HG03575 (cell line): Measurements from ENCODE around the gene EFR3B.
"Not testable (repeated sequence)": the region's sequence is repeated elsewhere in the genome, so short reads cannot be mapped to it uniquely, and the experiment has no call there.

Experiments used
- ATAC-seq: cut with Tn5 transposase; IDR thresholded peaks from one replicate; pipeline ENCODE4 v1.9.1; 2021; ENCODE audit not compliant: unreplicated experiment, insufficient number of reproducible peaks, low FRiP score; ENCODE audit errors: extremely low read depth

Gene EFR3B

DNA sequence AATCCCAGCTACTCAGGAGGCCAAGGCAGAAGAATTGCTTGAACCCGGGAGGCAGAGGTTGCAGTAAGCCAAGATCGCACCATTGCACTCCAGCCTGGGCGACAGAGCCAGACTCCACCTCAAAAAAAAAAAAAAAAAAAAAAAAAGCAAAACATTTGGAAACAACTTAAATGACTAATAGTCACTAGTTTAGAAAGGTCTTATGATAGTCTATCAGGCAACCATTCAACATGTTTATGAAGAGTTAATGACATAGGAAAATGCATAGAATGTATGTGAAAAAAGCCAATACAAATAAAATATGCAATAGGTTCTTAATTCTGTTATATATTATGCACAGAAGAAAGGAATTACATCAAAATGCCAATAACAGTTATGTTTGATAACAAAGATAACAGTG, 85.2 kb downstream of the EFR3B start:
- ATAC-seq, result not testable (repeated sequence)

DNA sequence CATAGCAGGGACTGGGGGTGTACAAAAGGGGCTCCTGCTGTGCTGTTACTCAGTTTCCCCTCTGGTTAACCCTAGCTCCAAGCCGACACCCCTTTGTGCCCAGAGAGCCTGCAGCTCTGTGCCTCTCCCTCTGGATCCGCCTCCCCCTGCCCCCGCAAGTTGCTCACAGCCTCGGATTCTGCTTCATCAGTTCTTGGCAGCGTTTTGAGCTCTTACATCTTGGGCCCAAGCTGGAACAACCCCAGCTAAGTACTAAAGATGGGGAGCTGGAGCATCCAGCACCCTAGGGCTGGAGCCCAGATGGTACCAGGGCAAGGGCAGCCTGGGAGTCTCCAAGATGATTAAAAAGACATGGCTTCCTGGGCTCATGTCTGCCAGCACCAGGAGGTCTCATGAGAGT, 85.8 kb downstream of the EFR3B start:
- ATAC-seq, result no peak

DNA sequence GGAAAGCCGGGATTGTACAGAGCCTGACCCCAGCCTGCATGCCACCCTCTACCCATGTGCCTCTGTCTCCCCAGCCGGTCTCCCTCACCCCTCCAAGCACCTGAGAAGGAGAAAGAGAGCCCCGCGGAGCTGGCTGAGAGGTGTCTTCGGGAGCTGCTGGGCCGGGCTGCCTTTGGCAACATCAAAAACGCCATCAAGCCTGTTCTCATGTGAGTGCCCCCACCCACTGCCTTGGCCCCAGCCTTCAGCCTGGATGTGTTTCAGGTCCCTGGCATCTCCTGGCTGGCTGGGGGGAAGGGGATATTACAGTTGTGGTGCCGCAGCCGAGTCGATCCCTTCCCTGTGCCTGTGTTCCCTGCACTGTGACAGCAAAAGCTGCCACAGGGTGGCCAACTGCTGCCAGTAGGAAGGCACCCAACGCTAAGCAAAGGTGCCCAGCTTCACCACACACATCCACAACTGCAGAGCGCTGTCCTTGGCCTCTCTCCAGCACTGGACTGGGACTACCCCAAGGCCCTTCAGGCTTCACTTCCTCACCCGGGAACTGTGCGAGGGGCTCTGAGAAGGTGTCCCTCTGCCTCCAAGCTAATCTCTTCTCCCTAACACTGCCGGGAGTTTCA, 88.1 kb downstream of the EFR3B start:
- no peak for ATAC-seq

DNA sequence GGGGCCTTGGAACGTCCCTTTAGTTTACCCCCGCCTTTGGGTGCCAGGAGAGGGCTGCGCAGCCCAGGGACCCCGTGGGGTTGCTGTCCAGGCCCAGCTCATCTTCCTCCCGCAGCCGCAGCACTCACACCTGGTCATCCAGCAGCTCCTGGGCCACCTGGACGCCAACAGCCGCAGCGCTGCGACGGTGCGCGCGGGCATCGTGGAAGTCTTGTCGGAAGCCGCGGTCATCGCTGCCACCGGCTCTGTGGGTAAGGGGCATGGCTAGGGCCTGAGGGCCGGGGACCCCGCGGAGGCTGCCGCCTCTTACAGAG, 89.3 kb downstream of the EFR3B start:
- no peak for ATAC-seq

DNA sequence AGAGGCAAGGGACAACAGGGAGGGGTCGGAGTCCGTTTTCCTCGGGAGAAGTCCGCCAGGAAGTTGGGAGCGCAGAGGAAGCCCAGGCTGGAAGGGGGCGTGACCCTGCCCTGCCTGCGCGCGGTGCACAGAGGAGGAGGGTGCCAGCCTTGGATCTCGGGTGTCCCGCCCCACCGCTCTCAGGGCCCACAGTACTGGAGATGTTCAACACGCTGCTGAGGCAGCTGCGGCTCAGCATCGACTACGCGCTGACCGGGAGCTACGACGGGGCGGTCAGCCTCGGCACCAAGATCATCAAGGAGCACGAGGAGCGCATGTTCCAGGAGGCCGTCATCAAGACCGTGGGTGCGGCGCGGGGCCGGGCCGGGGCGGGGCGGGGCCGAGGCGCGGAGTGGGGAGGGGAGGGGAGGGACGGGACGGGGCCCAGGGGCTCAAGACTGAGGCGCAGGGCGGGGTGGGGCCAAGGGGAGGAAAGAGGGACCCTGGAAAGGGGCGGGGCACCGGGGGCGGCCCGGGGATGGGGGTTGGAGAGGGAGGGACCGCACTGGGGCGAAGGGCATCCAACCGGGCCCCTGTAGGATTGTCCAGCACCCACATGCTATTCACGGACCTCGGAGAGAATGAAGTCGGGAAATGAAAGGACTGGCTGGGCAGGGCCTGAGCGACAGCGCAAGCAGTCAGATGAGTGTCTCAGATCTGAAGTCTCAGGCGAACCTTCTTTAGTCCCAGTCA, 89.9 kb downstream of the EFR3B start:
- no peak for ATAC-seq

DNA sequence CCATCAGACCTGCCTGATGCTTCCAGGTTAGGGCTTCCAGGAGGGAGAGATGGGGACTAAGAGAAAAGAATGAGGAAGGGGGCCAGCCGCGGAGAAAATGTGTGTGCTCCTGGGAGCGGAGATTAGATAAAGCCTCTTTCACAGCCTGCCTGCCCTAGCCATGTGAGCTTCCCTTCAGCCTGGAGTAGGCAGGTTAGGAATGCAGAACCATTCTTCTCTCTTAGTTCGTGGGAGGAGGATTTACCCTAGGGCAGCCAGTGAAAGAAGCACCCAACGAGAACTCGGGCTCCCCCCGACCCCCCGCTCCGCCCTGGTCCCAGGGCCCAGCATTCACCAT, 90.4 kb downstream of the EFR3B start:
- no peak for ATAC-seq

DNA sequence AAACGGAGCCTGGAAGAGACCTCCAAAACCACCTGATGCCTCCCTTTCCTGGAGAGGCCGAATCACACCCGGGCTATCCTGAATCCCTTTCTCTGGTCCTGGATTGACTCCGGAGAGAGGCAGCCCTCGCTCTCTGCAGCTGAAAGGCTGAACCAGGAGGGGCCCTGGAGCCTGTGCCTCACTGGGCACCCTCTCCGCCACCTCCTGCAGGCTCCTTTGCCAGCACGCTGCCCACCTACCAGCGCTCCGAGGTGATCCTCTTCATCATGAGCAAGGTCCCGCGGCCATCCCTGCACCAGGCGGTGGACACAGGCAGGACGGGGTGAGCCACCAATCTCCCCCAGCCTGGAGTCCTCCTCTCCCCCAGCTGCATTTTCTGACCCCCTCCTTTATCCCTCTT, 90.8 kb downstream of the EFR3B start:
- no peak for ATAC-seq

DNA sequence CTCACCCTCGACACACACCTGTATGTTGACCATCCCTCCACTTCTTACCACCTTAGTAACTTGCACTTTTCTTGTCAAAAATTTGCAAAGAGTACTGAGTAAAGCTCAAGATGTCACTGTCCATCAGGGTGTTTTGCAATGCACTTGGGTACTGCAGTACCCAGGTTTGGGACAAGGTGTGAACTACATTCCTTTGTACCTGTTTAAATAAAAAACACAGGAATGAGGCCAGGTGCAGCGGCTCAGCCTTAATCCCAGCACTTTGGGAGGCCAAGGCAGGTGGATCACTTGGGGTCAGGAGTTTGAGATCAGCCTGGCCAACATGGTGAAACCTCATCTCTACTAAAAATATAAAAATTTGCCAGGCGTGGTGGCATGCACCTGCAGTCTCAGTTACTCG, 98.7 kb downstream of the EFR3B start:
- not testable (repeated sequence) for ATAC-seq

DNA sequence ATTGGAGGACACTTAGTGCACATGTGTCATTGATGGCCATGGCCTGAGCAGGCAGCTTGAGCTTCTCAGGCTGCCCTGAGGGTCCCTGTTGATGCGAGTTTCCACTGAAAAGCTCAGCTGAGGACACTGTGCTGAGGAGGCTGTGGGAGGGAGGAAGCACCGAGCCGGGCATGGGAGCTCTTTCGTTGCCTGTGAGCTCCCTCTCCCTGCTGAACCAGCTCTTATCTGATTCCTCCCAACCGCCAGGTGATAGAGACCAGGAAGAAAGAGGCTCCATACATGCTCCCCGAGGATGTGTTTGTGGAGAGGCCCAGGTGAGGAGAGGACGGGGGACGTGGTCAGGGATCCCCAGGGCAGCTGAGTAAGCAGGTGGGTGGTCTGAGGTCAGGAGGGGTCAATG, 99.2 kb downstream of the EFR3B start:
- no peak for ATAC-seq

DNA sequence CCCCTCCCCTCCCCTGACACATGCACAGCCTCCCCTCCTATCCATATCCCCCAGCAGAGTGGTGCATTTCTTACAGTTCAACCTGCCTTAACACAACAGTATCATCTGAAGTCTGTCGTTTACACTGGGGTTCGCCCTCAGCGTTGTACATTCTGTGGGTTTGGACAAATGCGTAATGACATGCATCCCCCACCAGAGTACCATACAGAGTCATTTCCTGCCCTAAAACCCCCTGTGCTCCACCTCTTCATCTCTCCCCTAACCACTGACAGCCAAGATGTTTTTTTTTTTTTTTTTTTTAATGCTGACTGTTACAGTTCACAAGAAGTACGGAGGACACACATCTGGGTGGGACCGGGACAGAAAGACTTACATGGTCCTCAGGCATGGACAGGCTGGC, 103.9 kb downstream of the EFR3B start:
- ATAC-seq, result no peak

DNA sequence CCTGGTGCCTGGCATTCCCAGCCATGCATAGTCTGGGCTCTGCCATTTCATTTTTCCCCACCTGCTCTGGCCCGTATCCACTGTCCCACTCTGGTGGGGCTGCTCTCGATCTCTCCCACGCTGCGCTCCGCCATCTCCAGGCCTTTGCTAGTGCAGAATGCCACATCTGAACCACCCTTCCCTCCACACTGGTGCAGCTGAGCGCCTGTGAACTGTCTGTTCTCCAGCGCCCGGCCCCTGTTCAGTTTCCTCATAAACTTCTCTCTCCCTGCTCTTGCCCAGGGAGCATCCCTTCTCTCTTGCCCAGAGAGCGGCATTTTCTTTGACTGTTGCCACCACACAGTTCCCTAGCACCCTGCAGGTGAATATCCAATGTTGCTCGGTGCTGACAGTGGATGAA, 105.0 kb downstream of the EFR3B start:
- no peak for ATAC-seq

DNA sequence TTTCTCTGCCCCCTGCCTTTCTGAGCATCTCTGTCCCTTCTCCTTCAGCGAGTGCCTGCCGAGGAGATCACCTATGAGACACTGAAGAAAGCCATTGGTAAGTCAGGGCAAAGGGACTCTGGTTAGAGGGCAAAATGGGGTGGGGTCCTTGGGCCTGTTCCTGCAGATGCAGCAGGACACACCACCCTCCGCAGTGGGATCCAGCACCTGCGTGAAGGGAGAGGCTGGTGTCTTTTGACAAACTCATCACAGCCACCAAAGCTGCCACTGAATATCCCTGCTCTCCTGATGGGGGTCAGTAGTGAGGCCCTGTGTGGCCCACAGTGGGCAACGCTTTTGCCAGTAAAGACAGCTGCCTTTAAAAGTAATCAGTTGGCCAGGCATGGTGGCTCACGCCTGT, 107.8 kb downstream of the EFR3B start:
- ATAC-seq, result no peak

DNA sequence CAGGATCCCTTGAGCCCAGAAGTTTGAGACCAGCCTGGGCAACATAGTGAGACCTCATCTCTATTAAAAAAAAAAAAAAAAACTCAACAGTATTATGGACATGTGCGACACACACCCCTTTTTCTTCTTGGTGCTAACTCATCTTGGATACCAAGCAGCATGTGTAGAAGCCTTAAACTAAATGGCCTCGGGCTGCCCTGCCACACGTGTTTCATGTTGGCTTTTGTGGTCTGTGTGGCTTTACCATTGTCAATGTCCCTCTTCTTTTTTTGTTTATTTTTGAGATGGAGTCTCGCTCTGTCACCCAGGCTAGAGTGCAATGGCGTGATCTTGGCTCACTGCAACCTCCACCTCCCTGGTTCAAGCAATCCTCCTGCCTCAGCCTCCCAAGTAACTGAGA, 109.1 kb downstream of the EFR3B start:
- ATAC-seq, result not testable (repeated sequence)

DNA sequence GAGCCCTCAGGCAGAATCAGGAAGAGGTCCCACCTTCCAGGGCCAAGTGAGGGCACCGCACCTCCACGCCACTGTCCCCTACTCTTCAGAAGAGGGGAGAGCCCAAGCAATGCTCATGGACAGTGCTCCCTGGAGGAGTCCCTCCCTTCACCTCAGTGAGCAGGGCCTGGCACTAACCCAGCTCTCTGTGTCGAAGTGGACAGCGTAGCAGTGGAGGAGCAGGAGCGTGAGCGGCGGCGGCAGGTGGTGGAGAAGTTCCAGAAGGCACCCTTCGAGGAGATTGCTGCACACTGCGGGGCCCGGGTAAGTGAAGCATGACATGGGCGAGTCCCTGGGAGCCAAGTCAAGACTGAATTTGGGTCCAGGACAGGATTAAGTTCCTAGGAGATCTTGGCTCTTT, 109.8 kb downstream of the EFR3B start:
- no peak for ATAC-seq

DNA sequence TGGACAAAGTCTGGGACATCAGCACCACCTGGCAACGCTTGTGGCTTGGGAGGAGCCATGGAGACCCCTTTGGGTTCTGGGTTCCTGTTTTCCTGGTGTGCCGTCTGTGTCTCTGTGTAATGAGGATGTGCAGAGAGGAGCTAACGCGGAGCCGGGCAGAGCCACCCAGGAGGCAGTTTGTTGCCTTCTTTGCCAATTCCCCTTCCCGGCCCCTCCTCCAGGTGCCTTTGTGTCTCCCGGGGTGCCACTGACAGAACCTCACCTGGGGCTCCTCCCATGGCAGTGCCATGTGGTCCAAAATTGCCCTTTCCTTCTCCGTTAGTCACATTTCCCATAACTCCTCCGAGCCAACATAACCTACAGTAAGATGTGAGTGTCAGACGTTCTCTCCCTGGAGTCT, 113.5 kb downstream of the EFR3B start:
- ATAC-seq, result no peak

DNA sequence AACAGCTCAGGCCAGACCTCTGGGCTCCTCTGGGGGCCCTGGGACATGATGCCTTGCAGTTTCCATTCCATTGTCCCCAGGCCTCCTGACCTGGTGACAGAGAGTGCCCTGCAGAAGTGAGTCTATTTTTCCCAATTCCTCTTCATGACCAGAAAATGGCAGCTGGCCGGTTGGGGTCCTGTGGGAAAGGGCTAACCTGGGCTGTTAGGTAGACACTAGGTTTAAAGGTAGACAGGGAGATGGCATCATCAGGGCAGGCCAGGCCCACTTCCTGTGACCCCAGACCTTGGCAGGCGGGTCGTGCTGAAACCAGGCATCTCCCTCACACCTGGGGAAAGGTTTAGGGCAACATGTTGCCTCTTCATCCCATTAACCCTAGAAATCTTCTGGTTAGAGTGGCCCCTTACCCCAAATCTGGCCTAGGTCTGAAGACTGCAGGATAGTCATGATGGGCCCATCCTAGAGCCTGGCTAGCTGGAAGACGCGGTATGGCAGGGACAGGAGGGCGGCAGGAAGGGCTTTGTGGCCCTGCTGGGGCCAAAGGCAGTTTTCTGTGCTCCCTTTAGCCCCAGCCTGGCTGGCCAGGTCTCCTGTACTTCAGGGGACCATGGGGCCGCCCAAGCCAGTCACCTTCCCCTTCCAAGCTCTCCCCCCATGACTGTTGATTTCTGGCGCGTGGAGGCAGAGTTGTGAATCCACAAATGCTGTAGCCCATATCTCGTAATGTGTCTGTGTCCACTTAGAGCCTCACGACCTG, 116.4 kb downstream of the EFR3B start:
- ATAC-seq, result no peak

DNA sequence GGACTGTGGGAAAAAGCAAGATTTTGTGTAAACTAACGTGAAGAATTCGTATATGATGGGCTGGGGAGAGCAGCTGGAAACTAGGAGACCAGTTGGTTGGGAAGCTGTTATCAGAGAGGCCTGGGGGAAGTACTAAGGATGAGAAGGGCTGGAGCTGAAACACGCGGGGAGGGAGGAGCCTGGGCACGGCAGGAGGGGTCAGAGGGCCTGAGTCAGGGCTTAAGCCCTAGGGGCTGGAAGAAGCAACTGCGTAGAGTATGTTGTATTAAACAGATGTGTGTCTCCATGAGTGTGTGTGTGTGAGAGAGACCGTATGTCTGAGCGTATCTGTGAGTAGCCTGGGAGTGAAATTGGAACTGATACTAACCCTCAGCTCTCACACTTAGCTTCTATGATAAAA, 118.1 kb downstream of the EFR3B start:
- no peak for ATAC-seq

DNA sequence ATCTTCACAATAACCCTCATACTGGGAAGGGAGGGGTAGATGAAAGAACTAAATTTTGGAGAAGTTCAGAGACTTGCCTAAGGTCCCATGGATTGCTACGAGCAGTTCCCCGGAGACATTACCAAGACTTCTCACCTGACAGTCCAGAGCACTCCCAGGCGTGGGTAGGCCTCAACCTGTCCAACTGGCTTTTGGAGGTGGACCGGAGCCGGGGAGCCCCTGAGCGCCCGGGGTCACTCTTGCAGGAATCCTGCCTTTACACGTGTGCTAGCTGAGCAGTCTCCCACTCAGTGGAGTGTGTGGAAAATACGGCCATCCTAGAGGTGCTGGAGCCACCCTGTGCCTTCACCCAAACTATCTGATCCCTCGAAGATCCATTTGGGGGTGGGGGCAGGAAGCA, 118.5 kb downstream of the EFR3B start:
- no peak for ATAC-seq

DNA sequence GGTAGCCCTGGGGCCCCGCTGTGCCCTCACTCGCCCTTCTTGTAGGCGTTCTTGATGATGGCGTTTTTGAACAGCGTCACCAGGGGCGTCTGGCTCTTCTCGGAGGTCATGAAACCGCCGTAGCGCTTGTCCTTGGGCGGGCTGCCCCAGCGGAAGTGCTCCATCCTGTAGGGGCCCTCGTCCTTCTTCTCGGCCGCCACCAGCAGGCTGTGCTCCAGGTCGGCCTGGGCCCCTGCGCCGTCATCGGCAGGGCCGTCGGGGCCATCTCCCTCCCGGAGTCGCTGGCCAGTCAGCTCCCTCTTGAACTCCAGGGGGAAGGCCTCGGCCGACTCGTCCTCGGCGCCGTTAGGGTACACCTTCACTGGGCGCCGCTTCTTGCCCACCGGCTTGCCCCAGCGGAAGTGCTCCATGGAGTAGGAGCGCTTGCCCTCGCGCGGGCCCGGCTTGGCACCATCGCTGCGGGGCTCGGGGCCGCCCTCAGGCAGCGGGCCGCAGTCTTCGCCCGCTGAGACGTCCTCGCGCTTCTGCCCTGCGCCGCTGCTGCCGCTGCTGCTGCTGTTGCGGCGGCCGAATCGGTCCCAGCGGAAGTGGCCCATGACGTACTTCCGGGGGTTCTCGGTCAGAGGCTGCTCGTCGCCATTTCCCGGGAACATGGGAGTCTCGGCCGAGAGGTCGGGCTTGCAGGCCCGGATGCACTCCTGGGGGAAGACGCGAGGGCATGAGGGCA, 119.3 kb downstream of the EFR3B start:
- no peak for ATAC-seq

DNA sequence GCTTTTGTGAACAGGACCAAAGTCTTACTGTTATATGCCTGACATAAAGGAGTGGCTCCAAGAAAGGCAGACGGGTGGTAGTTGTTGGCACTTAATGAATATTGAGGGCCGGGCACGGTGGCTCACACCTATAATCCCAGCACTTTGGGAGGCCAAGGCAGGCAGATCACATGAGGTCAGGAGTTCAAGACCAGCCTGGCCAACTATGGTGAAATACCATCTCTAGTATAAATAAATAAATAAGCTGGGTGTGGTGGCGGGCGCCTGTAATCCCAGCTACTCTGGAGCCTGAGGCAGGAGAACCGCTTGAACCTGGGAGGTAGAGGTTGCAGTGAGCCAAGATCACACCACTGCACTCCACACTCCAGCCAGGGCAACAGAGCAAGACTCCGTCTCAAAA, 120.2 kb downstream of the EFR3B start:
- not testable (repeated sequence) for ATAC-seq
